NCI-H226 (cell line): Measurements from ENCODE around the gene EBI3.
"Not testable (repeated sequence)": the region's sequence is repeated elsewhere in the genome, so short reads cannot be mapped to it uniquely, and the experiment has no call there.

Experiments
- DNase-seq: peaks from one replicate; pipeline ENCODE4 v3.0.0-alpha.2; 2015

EBI3 gene

DNA sequence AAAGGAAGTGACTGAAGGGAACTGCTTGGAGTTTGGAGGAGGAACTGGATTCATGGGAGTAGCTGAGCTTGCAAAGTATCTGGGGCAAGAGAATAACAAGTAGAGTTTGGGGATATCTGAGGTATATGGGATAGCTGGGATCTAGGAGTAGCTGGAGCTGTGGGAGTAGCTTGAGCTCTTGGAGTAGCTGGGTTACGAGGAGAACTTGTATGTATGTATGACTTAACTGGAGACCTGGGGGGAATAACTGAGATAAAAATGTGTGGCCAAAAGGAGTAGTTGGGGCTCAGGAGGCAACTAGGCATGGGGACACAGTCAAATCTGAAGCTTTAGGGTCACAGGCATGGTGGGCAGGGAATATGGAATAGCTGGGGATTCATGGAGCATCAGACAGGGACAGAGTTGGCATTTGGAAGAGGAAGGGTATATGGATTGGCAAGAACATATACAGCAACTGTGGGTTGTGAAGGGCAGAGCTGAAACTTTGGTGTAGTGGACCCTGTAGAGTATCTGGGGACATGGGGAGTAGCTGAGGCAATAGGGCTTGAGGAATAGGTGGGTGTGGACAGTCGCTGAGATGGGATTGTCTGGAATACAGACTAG lies 28.3 kb upstream of the EBI3 start:
- no peak for DNase-seq

DNA sequence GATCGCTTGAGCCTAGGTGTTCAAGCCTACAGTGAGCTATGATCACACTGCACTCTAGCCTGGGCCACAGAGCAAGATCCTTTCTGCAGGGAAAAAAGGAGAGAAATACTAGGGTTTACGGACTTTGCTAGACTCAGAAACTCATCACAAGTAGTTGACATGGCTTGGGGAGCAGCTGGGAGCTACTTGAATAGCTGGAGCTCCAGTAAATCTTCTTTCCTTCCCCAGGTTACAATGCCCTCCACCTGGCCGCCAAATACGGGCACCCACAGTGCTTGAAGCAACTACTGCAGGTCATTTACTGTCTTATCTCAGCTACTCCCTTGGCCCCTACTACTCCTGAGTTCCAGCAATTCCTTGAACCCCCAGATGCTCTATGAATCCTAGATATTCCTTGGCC lies 27.5 kb upstream of the EBI3 start:
- DNase-seq, result no peak

DNA sequence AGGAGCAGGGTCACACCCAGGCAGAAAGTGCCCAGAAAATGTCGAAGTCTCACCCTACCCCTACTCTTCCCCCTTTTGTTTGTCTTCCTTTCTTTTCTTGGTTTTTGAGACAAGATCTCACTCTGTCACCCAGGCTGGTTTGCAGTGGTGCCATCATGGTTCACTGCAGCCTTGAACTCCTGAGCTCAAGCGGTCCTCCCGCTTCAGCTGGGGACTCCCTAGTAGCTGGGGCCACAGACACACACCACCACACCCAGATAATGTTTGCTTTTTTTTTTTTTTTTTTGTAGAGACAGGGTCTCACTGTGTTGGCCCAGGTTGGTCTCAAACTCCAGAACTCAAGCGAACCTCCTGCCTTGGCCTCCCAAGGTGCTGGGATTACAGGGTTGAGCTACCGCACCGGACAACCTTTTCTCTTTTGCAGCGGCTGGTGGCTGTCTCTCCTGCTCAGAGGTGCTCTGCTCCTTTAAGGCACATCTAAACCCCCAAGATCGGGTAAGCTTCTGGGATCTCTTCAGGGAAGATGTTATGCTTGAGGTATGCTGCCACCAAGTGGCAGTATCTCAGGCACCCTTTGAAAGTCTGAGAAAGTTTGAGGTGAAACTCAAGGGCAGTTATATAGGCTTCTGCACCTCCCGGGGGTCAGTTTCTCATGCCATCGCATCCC lies 22.4 kb upstream of the EBI3 start:
- DNase-seq, result peak; percentile 65

DNA sequence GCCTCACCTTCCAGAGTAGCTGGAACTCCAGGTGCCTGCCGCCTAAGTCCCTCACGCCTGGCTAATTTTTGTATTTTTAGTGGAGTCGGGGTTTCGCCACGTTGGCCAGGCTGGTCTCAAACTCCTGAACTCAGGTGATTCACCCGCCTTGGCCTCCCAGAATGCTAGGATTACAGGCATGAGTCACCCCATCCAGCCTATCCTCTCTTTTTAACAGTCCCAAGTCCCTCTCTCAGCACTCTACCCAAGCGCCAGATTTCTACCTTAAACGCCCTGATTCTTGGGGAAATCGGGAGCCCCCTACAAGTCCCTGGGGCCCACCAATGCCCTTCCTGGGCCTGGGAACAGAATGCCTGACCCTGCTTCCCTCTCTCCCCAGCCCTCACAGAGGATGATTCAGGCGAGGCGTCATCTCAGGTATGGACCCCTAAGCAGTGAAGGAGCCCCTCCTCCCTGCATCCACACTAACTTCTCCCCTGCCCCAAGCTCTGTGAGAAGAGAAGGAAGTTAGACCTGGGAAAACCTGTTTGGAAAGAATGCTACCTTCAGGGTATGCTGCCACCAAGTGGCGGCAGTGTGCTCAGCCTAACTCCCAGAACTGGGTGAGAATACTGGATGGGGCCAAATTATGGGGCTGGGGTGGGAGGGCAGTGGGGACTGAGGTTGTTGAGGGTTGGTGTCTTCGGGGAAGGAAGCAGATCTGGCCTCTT lies 20.8 kb upstream of the EBI3 start:
- DNase-seq, result peak; percentile 67

DNA sequence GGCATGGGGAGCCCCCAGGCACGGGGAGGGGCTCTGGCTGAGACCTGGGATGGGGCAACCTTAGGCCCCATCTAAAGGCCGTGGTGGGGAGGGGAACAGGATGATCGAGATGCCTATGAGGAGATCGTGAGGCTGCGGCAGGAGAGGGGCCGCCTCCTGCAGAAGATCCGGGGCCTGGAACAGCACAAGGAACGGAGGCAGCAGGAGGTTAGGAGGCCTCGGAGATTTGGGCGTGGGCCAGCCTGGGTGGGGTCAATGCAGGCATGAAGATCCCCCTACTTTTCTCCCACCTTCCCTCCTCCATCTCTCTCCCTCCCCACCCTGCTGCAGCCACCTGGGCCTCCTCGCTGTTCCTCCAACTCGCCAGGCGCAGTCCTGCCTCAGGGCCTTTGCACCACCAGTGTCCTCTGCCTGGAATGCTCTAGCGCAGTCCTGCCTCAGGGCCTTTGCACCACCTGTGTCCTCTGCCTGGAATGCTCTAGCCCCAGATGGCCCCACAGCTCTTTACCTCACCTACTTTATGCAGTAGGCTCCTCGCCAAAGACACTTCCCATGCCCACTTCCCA lies 19.1 kb upstream of the EBI3 start:
- no peak for DNase-seq

DNA sequence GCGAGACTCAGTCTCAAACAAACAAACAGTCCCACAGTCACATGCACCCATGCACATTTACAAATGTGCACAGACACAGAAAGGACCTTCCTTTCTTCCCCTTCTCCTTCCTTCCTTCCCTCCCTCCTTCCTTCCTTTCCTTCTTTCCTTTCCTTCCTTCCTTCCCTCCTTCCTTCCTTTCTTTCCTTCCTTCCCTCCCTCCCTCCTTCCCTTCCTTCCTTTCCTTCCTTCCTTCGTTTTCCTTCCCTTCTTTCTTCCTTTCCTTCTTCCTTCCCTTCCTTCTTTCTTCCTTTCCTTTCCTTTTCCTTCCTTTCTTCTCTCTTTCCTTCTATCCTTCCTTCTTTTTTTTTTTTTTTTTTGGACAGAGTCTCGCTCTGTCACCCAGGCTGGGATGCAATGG lies 16.2 kb upstream of the EBI3 start:
- no peak for DNase-seq

DNA sequence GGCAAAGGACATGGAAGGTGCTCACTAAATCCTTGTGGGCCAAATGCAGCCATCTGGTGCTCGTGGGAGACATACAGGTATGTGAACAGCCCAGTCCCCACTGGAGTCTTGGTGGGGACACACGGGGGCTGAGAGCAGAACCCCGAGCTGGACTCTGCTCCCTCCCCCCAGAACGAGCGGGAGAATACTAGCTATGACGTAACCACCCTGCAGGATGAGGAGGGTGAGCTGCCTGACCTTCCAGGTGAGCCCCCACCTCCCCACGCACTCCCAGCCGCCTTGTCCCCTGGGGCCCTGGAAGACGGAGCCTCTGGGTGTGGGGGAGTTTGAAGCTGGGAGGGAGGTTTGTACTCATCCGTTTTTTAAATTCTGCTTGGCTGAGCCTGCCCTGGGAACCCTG lies 13.5 kb upstream of the EBI3 start:
- no peak for DNase-seq

DNA sequence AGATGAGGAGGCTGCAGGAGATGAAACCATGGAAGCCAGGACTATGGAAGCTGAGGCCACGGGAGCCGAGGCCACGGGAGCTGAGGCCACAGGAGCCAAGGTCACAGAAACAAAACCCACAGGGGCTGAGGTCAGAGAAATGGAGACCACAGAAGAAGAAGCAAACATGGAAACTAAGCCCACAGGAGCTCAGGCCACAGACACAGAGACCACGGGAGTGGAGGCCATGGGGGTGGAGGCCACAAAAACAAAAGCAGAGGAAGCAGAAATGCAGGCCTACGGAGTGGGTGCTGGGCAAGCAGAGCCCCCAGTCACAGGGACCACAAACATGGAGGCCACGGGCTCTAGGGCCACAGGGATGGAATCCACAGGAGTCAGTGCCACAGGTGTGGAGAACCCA lies 12.5 kb upstream of the EBI3 start:
- DNase-seq, result no peak

DNA sequence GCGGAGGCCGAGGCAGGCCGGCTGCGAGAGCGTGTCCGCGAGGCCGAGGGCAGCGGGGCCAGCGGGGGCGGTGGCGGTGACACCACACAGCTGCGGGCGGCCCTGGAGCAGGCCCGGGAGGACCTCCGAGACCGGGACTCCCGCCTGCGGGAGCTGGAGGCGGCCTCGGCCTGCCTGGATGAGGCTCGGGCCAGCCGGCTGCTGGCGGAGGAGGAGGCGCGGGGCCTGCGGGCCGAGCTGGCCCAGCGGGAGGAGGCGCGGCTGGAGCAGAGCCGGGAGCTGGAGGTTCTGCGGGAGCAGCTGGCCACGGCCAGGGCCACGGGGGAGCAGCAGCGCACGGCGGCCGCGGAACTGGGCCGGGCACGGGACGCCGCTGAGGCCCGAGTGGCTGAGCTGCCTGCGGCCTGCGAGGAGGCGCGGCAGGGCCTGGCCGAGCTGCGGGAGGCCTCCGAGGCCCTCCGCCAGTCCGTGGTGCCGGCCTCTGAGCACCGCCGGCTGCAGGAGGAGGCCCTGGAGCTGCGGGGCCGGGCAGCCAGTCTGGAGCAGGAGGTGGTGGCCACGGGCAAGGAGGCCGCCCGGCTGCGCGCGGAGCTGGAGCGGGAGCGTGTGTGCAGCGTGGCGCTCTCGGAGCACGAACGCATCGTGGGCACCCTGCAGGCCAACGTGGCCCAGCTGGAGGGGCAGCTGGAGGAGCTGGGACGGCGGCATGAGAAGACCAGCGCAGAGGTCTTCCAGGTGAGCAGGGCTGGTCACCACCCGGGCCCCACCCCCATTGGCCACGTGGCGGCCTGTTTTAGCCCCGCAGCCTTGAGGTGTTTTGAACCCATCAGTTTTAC lies 11.7 kb upstream of the EBI3 start:
- no peak for DNase-seq

DNA sequence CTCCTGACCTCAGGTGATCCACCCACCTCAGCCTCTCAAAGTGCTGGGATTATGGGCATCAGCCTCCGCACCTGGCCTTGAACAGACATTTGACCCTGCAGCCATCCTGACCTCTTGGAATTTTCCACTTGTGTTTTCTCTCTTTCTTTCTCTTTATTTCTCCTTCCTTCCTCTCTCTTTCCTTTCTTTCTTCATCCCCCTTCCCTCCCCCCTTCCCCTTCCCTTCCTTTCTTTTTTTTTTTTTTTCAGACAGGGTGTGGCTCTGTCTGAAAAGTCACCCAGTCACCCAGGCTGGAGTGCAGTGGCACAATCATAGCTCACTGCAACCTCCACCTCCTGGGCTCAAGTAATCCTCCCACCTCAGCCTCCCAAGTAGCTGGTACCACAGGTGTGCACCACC lies 10.8 kb upstream of the EBI3 start:
- not testable (repeated sequence) for DNase-seq

DNA sequence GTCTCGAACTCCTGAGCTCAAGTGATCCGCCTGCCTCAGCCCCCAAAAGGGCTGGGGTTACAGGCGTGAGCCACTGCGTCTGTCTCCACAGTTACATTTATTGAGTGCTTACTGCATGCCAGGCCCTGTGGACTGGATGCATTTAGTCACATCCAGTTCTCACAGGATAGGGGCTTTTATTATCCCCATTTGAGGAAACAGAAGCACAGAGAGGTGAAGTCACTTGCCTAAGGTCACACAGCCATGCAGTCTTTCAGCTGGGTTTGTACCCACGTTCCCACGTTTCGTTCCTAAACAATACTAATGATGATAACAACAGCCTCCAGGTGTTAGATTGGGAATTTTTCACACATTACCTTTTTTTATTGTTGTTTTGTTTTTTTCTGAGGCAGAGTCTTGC lies 9.1 kb upstream of the EBI3 start:
- no peak for DNase-seq

DNA sequence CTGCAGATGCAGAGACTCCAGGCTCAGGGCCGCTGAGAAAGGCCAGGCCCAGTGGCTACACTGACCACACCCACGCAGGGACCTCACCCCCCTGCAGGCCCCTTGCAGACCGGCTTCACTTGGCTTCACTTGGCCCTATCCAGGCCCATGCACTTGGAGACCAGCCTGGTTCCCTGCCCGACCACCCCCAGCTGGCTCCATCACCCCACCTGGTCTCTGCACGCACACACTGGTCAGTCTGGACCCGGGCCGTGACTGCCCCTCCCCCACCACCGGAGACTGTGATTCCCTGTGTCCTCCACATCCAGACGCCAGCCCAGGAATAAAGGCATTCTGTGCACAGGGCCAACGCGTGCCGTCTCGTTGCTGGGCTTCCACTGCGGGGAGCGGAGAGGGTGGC lies 4.9 kb upstream of the EBI3 start:
- no peak for DNase-seq

DNA sequence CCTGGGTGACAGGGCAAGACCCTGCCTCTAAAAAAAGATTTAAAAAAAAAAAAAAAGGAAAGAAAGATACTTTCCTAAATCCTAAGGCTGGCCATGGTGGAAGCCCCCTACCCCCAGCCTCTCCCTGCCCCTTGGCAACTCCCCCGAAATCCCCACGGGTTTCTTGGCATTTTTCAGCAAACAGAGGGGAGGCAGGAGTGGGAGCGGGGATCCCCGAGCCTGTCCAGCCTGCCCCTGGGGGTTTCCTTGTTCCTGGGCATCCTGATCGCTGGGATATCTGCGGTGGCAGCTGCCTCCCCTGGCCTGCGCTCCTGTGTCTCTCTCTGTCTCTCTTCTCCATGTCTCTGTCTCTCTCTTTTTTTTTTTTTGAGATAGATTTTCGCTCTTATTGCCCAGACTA lies 3.4 kb upstream of the EBI3 start:
- no peak for DNase-seq

DNA sequence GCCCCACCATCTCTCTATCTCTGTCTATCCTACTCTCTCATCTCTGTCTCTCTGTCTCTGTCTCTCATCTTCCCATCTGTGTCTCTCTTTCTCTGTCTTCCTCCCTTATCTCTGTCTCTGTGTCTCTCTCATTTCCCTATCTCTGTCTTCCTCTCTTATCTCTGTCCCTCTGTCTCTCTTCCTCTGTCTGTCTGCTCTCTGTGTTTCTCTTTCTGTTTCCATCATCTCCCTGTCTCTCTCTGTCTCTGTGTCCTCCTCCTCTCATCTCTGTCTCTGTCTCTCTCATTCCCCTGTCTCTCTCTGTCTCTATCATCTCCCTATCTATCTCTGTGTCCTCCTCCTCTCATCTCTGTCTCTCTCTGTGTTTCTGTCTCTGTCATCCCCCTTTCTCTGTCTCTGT lies 1.6 kb upstream of the EBI3 start:
- no peak for DNase-seq

DNA sequence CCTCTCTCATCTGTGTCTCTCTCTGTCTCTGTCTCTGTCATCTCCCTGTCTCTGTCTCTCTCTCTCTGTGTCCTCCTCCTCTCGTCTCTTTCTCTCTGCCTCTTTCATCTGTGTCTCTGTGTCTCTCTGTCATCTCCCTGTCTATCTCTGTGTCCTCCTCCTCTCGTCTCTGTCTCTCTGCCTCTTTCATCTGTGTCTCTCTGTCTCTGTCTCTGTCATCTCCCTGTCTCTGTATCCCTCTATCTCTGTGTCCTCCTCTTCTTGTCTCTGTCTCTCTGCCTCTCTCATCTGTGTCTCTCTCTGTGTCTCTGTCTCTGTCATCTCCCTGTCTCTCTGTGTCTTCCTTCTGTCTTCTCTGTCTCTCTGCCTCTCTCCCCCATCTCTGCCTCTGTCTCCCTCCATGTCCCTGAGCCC lies 551 bp upstream of the EBI3 start:
- no peak for DNase-seq

DNA sequence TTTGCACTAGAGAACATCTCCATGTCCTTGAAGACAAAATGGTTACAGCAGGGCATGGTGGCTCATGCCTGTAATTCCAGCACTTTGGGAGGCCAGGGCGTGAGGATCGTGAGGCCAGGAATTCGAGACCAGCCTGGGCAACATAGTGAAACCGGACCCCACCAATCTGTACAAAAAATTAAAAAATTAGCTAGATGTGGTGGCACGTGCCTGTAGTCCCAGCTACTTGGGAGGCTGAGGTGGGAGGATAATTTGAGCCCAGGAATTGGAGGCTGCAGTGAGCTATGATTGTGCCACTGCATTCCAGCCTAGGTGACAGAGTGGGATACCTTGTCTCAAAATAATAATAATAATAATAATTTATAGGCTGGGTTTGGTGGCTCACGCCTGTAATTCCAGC lies 914 bp downstream of the EBI3 start:
- DNase-seq, result not testable (repeated sequence)

DNA sequence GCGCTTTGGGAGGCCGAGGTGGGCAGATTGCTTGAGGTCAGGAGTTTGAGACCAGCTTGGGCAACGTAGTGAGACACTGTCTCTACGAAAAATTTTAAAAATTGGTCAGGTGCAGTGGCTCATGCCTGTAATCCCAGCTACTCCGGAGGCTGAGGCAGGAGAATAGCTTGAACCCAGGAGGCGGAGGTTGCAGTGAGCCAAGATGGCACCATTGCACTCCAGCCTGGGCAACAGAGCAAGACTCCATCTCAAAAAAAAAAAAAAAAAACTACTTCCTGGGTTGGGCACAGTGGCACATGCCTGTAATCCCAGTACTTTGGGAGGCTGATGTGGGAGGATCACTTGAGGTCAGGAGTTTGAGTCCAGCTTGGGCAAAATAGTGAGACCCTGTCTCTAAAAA lies 2.2 kb downstream of the EBI3 start:
- DNase-seq, result not testable (repeated sequence)

DNA sequence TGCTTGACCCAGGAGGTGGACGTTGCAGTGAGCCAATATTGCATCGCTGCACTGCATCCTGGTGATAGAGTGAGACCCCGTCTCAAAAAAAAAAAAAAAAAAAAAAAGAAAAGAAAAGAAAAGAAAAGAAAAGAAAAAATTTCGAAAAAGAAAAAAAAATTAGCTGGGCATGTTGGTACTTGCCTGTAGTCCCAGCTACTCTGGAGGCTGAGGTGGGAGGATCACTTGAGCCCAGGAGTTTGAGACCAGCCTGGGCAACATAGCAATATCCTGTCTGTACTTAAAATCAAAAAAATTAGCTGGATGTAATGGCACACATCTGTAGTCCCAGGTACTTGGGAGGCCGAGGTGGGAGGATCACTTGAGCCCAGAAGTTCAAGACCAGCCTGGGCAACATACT lies 2.8 kb downstream of the EBI3 start:
- not testable (repeated sequence) for DNase-seq

DNA sequence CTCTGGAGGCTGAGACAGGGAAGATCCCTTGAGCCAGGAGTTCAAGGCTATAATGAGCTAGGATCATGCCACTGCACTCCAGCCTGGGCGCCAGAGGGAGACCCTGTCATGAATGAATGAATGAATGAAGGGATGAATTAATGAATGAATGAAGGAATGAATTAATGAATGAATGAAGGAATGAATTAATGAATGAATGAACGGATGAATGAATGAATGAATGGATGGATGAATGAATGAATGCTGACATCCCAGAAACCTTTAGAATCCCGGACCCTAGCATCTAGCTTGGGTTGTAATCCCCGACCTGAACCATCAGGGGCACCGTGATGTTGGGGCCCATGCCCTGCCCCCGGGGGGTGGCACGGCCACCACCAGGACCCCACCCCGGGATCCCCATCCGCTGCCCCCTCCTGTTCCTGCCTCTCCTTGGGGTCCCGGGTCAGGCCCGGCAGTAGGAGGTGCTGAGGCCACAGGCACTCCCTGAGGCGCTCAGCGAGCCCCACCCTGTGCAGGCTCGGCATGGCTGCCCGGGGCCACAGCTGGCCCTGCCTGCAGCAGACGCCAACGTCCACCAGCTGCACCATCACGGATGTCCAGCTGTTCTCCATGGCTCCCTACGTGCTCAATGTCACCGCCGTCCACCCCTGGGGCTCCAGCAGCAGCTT lies 3.4 kb downstream of the EBI3 start:
- DNase-seq, result no peak

DNA sequence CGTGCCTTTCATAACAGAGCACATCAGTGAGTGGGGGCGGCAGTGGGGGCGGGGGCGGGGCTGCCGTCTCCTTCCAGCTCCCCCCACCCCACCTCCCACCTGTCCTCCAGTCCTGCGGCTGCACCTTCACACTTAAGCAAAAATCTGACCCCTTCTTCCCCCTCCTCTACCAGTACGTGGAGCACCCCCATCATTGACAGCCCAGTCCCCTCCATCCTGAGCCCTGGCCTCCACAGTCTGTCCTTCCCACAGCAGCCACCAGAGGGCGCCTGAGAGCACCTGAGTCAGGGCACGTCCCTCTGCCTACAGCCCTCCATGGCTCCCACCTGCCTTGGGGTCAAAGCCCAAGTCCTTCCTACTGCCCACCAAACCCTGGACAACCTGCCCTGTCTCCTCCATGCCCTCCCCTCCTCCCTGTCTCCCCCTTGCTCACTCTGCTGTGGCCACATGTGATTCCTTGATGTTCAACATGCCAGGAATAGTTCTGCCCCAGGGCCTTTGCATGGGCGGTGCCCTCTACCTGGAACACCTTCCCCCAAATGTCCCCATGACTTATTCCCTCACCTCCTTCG lies 4.0 kb downstream of the EBI3 start:
- no peak for DNase-seq

DNA sequence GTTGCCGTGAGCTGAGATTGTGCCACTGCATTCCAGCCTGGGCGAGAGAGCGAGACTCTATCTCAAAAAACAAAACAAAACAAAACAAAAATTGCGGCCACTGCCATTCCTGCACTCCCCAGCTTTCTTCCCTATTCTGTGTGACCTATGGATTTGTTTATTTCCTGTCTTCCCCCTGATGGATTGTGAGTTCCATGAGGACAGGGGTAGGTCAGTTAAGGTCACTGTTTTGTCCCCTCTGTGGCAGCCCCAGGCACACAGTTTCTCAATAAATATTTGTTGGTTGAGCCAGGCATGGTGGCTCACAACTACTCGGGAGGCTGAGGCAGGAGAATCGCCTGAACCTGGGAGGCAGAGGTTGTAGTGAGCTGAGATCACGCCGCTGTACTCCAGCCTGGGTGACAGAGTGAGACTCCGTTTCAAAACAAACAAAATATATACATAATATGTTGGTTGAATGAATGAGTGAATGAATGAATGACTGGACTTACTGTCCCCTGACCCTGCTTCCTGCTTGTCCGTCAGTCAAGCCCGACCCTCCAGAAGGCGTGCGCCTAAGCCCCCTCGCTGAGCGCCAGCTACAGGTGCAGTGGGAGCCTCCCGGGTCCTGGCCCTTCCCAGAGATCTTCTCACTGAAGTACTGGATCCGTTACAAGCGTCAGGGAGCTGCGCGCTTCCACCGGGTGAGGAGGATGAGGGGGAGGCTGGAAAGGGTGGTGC lies 5.0 kb downstream of the EBI3 start:
- no peak for DNase-seq

DNA sequence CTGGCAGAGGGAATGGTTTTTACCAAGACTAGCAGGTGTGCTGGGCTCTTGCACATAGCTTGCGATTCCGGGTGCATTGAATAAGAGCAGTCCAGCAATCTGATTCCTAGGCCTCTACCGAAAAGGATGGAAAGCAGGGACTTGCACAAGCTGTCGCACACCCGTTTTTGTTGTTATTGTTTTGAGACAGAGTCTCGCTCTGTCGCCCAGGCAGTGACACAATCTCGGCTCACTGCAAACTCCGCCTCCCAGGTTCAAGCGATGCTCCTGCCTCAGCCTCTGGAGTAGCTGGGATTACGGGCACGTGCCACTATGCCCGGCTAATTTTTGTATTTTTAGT lies 5.5 kb downstream of the EBI3 start:
- no peak for DNase-seq
